Glomerular visceral epithelial cell (primary cell): ENCODE data around the gene JMJD7.

Experiments
- DNase-seq: peaks from one replicate; pipeline ENCODE4 v3.0.0-alpha.2; 2016; ENCODE audit errors: extremely low spot score

The JMJD7 gene

DNA sequence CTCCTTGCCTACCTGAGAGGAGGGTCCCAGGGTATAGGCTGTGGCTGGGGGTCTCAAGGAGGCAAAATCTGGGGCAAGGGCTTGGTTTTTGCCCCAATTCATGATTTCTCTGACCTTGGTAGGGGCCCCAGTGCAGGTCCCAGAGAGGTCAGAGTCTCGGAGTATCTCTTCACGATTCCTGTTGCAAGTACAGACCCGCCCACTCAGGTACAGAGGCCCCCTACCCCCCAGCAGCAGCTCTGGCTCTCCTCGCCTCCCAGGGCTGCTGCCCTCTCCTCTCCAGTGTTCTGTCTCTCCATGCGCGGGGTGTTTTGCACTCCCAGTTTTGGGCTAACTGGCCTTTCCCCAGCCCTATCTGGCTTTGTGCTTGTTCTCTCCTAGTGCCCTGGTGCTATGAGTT lies 5.4 kb upstream of the JMJD7 start:
- DNase-seq, result no peak

DNA sequence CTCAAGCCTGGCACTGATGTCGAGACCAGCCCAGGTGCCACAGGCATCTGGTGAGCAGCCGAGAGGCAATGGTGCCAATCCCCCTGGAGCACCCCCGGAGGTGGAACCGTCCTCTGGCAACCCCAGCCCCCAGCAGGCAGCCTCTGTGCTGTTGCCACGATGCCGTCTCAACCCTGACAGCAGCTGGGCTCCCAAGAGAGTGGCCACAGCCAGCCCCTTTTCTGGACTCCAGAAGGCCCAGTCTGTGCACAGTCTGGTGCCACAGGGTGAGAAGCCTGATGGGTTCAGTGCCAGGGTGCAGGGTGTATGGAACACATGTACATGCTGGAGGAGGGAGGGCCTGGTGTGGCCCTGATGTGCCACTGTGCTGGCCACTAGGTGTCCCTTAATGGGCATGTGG lies 4.9 kb upstream of the JMJD7 start:
- DNase-seq, result no peak

DNA sequence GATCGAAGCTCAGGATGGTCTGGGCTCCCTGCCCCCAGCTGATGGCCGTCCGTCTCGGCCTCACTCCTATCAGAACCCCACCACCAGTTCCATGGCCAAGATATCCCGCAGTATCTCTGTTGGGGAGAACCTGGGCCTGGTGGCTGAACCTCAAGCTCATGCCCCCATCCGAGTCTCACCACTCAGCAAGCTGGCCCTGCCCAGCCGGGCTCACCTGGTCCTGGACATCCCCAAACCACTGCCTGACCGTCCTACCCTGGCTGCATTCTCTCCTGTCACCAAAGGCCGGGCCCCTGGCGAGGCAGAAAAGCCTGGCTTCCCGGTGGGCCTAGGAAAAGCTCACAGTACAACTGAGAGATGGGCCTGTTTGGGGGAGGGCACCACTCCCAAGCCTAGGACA lies 4.4 kb upstream of the JMJD7 start:
- DNase-seq, result no peak

DNA sequence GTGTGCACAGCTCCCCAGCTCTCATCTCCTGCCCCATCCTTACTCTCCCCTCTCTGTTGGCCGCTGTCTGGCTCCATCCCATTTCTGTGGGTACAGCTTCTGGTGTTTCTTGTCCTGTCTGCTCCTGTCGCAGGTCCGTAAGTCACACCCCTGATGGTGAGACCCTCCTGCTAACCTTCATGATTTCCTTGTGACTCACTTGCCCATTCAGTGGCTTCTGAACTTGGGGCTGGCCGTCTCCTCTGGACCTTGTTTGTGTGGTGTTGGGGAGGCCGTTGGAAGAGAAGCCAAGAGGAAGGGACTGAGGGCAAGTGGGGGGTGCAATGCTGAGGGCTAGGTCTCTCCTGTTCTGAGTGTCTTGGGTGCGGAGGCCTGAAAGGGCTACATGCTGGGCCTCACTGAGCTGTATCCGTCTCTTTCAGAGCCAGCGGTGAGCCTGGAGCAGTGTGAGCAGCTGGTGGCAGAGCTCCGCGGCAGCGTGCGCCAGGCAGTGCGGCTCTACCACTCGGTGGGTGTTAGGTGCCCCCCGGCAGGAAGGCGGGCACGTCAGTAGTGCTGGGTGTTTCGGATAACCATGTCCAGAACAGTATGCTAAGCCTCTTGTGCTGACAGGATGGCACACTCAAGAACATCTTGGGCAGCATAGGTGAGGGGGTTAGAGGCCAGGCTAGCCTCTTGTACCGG lies 3.7 kb upstream of the JMJD7 start:
- DNase-seq, result no peak

DNA sequence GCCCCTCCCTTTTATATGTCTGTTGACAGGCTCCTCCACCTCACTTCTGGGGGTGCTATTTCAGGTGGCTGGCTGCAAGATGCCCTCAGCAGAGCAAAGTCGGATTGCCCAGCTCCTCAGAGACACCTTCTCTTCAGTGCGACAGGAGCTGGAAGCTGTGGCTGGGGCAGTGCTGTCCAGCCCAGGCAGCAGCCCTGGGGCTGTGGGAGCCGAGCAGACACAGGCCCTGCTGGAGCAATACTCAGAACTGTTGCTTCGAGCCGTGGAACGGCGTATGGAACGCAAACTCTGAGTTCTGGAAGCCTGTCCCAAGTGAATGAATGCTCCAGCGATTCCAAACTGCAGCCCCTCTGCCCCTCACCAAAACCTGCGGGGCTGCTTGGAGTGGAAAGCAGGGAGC lies 2.7 kb upstream of the JMJD7 start:
- DNase-seq, result no peak

DNA sequence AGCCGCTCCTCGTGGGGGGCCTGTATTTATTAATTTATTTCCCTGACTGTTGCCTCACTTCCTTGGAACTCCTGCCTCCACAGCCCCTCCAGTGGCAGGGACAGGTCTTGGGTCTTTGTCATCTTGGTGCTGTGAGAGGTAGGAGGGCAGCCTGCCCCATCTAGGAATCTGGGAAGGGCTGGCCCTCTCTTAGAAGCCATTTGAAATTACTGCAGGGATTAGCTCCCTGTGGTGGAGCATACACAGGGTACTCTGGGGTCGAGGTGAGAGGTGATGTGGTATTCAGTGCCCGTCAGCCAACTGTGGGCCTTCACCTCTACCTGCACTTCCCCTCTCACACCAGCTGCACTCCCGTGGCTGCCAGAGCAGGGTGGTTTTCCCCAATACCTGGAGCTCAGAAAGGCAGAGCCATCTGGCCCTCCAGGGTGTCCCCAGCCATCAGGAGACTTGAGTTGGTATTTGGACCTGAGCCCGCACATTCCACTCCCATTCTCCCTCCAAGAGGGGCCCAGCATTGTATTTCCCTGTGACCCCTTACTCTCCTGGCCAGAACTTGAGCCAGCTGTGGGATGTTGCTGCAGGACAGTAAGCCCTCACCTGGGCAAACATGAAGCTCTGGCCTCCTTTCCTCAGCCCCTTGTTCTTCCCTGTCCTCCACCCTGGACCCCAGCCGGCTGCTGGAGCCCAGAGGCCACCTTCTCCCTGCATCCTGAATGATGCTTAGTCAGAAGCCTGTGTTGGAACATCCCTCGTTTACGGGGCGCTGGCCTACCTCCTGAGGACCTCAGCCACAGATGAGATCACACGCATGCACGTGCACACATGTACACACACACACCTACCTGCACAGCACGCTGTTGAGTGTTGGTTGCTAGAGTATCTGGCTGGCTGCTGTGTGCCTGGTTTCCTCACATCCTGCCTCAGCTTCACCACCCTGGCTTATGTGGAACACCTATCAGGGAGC lies 2.0 kb upstream of the JMJD7 start:
- DNase-seq, result no peak

DNA sequence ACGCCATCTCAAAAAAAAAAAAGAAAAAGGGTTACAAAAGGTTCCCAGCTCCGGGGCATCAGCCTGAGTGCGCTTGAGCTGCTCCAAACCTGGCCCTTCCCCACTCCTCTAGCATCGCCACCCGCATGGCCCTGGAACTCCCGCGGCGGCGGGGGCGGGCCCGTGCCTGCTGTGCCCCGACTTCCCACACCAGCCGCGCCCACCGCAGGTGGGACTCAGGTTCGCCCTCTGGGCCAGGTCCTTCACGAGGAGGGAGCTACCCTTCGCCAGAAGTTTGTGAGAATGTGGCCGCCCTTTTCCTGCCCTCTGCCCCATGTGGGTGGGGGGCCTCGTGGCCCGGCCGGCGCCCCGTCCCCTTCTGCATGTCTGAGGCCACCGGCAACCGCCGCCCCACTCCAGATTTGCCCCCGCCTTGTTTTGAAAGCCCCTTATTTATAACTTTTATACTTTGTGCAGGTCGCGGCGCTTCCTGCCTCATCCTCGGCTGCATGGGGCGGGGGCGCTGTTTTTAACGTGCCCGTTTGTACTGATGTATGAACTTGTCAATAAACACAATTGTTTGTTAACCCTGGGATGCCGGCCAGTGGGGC lies 507 bp upstream of the JMJD7 start:
- no peak for DNase-seq

DNA sequence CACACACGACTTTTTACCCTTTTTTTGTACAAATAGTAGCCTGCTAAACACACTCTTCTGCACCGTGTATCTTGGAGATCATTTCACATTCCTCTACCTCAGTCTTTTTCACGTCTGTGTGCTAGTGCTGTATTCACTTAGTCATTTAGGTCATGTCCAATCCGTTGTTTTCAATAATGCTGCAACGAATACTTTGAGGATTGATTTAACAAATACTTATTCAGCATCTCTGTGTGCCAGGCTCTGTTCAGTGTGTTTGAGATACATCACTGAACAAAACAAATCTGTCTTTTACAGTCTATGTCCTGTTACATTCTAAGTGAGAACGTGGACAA lies 882 bp downstream of the JMJD7 start:
- no peak for DNase-seq

DNA sequence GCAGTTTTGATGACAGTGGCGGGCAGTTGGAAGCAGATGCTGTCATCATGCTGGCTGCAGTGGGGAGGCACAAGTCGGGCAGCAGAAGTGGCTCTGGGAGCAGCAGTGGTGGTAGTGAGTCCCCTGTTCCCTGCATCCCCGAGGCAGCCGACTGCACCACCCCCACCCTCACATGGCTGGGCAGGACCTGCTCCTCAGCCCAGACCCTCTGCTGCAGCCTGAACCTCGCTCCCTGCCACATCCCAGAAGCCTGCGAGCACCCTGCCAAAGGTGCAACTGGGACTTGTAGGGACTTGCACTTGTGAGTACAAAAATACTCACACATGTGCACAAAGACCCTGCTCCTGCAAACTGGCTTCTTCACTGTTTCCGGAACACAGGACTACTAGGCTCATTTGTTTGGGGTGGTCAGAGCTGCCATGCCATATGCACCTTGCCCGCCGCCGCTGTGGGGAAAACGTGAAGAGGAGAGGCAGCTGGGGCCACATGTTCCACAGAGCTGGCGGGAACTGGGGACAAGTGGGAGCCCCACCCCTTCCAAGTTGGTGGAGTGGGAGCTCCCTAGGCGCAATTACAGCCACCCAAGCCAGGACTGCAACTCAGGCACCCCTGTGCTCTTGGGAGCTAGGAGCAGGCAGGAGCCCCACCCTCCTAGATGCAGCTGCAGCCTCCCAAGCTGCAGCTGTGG lies 2.2 kb downstream of the JMJD7 start:
- no peak for DNase-seq

DNA sequence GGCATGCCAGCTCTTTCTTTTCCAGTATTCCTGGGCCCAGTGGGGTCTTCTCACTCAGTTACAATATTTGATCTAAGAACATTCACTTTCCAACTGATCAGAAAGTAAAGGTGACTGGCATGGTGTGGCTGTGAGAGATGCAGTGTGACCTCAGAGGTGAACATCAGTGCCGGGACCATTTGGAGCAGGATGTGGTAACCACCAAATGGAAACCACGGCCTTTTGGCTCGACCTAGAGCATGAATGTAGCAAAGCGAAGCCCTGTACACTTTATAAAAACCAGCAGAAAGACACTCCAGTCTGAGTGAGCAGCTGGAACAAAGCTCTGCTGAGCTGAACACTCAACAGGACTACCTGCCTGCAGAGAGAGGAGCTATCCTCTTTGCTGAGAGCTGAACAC lies 3.4 kb downstream of the JMJD7 start:
- peak; percentile 42 for DNase-seq

DNA sequence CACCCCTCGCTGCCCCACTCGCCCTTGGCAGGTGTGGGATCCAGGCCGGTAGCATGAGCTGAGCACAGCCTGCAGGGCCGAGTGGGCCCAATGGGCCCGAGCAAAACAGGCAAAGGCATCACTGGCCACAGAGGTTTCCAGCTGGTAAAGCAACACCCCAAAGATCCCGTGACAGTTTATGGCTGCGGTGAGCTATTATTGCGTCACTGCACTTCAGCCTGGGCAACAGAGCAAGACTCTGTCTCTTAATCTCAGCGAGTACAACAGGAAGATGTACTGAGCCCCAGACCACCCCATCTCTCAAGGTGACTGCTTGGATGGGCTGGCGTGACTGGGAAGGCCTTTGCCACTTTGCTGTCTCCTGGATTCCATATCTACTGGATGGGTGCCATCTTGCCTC lies 4.3 kb downstream of the JMJD7 start:
- DNase-seq, result no peak

DNA sequence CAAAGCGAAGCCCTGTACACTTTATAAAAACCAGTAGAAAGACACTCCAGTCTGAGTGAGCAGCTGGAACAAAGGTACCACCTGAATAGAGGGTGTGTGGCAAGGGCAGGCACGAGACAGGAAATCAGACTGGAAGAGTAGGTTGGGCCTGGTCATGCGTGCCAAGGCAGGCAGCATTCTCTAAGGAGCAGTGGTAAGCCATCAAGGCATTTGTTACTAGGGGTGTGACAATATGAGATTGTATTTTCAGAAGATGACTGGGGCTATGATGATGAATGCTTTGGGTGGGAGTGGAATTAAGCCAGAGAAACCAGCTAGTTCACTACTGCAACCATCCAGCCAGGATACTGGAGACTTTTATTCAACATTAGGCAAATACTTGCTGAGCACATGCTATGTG lies 5.0 kb downstream of the JMJD7 start:
- peak; percentile 21 for DNase-seq

DNA sequence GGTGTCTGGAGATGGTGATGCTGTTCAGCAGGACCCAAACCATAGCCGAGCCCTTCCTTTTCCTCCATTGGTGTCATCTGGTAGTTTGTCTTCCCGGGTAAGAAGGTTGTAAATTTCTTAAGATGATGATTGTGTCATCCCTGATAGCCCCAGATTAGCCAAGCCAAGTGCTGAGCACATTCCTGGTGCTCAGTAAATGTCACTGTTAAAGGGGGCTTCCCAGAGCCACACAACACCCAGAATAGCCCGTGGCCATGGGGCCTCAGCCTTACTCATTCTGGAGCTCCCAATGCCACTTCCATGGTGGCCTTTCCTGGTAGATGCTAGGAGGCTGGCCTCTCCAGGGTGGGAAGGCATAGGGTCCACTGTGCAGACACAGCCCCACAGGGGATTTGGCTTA lies 6.2 kb downstream of the JMJD7 start:
- no peak for DNase-seq

DNA sequence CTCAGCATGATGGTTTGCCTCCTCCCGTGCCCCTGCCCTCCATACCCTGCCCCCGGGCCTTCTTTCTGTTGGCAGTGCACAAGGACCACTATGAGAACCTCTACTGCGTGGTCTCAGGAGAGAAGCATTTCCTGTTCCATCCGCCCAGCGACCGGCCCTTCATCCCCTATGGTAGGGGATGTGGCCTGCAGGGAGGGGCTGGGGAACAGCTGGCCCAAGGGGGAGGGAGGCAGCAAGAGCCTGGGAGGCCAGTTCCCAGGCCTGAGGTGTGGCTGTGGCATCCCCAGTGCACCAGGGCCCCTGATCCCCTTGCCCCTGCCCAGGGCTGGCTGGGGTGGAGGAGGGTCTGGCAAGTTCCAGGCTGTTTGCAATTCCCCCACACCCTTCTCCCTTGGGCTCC lies 8.2 kb downstream of the JMJD7 start:
- DNase-seq, result no peak

DNA sequence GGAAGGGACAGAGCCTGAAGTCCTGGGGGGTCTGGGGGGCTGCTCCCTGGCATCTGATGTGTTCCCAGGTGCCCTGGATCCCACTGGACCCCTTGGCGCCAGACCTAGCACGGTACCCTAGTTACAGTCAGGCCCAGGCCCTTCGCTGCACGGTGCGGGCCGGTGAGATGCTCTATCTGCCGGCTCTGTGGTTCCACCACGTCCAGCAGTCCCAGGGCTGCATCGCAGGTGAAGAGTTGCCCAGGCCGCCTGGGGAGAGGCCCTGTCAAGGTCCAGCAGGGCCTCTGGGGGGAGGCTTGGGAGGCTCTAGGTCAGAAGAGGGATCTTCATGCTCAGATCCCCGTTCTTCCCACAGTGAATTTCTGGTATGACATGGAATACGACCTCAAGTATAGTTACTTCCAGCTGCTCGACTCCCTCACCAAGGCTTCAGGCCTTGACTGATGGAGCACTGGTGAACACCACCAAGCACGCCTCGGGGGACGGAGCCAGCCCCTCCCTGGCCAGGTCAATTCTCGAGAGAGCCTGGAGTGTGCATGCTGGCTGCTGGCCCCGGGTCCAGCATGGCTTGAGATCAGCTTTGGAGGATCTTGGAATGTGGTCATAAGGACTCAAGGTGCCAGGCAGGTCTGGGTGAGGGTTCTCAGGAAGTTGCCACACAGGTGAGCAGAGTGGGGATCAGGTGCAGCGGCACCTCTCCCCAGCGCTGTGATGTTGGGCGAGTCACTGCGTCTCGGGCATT lies 9.0 kb downstream of the JMJD7 start:
- DNase-seq, result no peak

DNA sequence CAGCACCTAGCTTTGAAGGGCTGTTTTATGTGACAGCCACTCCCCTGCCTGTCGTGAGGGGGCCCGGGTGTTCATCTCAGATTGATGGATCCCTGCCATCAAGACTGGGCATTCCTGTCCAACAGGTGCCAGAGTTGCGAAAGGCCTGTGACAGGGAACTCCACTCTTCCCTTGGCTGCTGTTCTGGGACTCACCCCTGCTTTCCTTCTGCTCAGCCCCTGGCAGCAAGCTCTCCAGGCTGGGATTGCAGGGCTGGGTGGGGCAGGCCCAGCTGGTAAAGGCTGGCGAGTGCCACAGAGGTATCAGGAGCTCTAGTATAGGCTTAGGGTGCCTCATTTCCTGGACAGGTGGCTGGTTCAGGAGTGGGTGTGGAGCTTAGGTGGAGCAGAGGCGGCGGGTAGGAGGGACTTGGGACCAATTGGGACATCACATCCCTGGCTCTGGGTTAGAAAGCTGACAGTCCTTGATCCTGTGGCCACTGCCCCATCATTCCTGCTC lies 10.6 kb downstream of the JMJD7 start, which contains the start of gene PLA2G4B:
PLA2G4B (plus strand) TSS at position 448 of the 498 bp plus-strand sequence. CDS start 67 bp downstream, outside the sequence.
- no peak for DNase-seq

DNA sequence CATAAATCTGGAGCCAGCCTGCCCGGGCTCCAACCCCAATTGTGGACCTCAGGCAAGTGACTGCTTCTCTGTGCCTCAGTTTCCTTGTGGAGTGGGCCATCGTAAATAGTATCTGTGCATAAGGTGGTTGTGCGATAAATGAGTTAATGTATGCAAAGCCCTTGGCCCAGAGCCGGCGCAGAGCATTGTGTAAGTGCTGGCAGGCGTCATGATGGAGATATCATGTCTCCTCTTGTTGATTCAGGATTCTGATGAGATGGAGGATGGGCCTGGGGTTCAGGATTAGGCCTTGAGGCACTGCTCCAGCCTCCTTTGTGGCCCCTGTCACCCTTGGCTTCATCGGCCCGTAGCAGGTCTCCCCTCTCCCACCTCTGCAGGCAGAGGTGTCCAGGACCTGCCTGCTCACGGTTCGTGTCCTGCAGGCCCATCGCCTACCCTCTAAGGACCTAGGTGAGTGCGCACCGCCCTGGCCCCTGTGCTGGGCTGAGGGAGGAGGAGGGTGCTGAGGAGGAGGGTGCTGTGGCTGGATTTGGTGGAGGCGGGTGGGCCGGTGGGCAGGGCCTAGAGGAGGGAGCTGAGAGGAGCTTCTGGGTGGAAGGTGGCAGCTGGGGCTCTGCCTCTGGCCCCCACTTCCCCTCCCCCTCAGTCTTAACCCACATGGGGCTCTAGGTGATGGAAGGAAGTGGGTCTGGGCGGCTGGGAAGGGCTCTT lies 12.0 kb downstream of the JMJD7 start:
- DNase-seq, result no peak

DNA sequence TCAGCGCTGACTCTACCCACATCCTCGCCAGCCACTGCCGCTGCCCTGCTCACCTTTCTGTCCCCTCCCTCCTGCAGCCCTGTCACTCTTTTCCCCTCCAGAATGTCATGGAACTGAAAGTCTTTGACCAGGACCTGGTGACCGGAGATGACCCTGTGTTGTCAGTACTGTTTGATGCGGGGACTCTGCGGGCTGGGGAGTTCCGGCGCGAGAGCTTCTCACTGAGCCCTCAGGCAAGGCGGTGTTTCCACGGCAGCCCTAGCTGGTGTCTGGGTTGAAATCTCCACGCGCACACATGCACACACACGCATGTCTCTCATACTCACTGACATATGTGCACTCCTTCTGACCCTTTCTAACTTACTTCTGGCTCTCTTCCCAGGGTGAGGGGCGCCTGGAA lies 12.8 kb downstream of the JMJD7 start:
- DNase-seq, result no peak

DNA sequence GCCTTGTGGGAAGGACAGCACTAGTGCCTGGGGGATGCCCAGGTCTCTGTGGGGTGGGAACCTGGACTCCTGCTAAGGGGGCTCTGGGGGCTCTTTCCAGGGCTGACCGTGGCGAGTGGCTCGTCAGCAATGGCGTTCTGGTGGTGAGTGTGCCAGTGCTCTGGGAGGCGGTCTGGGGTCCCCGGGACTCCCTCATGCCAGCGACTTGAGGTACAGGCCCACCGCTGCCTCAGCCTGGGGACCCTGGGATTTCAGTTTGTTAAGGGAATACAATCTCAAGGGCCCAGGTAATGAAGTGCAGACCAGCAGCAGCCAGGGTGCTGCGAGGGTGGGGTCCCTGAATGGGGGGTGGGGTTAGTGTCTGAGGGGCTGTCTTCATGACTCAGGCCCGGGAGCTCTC lies 13.2 kb downstream of the JMJD7 start:
- DNase-seq, result no peak

DNA sequence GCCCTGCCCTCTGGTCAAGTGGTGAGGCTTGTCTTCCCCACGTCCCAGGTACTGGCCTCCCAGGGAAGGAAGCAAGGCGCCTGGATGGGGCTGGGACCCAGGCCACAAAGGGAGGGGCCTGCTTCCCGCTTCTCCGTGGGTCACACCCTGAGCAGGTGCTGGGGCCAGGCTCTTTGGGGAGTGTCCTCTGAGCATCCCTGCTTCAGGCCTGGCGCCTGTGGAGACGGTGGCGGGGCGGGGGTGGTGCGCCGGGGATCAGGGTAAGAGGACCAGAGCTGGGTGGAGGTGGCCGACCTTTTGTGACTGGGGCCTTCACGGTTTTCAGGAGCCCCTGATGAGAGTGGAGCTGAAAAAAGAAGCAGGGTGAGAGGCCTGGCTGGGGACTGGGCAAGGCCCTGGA lies 14.3 kb downstream of the JMJD7 start:
- no peak for DNase-seq

DNA sequence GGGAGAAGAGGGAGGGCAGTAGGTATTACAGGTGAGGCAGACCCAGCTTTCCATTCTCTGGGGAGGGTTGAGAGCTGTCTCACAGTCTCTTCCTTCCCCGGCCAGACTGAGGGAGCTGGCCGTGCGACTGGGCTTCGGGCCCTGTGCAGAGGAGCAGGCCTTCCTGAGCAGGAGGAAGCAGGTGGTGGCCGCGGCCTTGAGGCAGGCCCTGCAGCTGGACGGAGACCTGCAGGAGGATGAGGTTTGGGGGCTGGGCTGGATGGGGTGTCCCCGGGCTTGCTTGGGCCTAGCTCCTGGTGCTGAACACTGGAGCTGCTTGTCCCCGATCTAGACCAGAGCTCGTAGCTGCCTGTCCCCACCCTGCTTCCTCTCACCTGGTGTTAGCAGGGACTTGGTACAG lies 15.7 kb downstream of the JMJD7 start:
- no peak for DNase-seq
